ENCODE results near the gene PPP4R1.
"Not testable (repeated sequence)": the region's sequence is repeated elsewhere in the genome, so short reads cannot be mapped to it uniquely, and the experiment has no call there.

Gene PPP4R1

DNA sequence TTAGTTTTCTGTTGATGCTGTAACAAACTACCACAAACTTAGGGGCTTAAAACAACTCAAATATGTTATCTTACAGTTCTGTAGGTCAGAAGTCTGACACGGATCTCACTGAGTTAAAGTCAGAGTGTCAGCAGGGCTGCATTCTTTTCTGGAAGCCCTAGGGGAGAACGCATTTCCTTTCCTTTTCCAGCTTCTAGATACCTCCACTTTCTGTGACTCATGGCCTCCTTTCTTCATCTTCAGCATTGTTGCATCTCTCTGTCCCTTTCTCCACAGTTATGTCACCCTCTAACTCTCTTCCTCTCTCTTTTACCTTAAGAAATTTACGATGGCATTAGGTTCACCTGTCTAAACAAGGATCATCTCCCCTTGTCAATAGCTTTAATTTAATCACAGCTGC is 13.3 kb upstream of the PPP4R1 start:
- DNase-seq, result no peak

DNA sequence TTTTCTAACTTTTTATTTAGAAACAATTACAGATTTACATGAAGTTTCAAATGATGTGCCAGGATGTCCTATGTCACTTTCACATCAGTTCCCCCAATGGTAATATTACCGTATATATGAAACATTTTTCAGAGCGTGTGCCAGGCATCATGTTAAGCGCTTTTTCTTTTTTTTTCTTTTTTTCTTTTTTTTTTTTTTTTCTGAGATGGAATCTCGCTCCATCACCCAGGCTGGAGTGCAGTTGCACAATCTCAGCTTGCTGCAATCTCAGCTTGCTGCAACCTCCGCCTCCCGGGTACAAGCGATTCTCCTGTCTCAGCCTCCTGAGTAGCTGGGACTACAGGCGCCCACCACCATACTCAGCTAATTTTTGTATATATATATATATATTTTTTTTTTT is 5.6 kb upstream of the PPP4R1 start:
- no peak for DNase-seq

- no peak for DNase-seq
Measured at GRCh38 chr18:9619545-9619944, 5.2 kb upstream of the PPP4R1 start.

GRCh38 chr18:9619056-9619455 is 4.7 kb upstream of the PPP4R1 start:
- no peak for DNase-seq

GRCh38 chr18:9617006-9617542 is 2.7 kb upstream of the PPP4R1 start:
- DNase-seq, result no peak

GRCh38 chr18:9616049-9616448 is 1.7 kb upstream of the PPP4R1 start:
- DNase-seq, result no peak

- DNase-seq, result no peak
Measured at GRCh38 chr18:9615280-9615797, 980 bp upstream of the PPP4R1 start.

DNA sequence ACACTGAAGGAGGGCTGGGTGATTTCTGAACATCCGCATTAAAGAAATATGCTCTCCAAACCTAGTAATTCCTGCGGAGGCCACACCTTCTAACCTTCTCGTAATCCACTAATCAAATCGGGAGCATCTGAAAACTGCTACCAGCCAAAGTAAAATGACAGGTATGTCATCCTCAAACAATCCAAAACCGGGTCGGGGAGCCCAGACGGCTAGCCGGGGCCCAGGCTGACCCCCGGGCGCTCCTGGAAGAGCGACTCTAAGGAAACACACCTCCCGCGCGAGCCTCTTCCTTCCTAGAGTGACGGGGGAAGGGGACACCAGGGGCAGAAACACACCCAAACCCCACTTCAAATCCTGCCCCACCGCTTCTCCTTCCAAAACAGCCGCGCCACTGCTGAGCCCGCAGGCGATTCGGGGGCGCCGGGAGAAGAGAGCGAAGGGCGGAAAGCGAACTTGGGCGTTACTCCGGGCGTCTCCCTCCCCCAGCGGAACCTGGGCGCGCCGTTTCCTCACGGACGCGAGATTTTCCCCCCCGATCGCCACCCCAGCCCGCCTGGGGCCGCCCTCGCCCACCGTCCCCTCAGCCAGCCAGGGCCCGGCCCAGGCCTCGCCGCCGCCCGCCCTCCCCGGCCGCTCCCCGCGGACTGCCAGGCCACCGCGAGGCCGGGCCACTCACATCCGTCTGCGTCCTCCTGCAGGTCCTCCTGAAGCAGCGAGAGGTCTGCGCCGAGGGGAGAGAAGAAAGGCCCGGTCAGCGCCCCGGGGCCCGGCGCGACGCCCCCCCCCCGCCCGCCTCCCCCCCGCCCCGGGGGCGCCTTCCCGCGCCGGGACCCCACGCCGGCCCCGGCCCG is 584 bp downstream of the PPP4R1 start:
- peak; percentile 56 for DNase-seq

- no peak for DNase-seq
Measured at GRCh38 chr18:9612977-9613376, 1.4 kb downstream of the PPP4R1 start.

DNA sequence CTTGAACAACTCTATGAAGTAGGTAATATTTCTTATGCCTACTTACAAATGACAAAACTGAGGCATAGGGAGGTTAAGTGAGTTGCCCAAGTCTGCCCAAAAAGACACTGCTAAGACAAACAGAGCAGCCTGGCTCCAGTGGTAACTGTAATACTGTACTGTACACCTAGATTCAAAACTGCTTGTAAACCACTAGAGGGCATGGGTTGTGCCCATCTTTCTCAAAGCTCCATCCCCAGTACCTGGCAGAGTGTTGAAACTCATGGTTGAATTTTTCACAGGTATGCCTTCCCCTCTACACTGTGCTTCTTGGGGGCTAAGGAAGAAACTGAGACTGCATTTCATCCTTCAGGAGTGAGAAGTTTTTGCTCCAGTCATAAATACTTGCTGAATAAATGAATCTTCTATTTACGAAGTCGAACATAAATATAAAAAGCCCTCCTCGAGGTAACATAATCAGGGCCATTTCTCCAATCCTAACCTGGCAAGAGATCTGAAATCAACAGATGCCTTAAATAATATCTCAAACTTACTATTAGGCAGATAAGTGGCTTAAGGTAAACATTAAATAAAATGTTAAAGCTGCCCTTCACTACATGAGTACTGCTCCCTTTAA is 2.0 kb downstream of the PPP4R1 start:
- no peak for DNase-seq

DNA sequence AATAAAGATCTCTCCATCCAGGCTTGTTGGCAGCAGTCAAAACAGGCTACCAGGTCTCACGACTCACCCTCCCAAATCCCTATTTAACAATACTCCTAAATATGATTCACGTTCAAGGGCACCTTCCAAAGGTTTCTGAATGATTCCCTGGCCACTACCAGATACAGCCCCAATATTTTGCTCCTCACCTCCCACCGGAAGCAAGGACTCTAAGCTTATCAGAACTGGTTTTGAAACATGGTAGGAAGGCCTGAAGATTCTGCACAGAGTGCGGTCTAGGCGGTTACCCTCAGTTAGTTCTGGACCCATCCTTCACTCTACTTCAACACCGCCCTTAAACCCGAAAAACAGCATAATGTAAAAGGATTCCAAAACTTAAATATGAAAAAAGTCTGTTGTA is 5.2 kb downstream of the PPP4R1 start:
- no peak for DNase-seq

GRCh38 chr18:9608728-9609127 is 5.6 kb downstream of the PPP4R1 start:
- DNase-seq, result no peak

DNA sequence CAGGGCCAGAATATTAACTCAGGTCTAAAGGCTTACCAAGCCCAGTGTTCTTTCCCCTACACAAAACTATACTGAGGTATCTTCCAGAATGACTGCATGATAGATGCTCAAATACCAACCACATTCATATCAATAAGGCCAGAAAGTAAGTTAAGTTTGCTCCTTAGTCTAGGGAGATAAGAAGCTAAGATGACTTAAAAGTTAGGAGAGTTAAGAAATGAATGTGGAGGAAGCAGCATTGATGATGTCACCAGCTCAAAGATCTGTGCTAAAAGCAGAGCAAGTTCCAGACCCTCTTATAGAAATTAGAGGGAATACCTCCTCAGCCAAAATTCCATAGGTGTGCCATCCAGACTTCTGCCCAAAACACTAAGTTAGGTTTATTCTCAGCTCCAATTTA is 6.1 kb downstream of the PPP4R1 start:
- no peak for DNase-seq

DNA sequence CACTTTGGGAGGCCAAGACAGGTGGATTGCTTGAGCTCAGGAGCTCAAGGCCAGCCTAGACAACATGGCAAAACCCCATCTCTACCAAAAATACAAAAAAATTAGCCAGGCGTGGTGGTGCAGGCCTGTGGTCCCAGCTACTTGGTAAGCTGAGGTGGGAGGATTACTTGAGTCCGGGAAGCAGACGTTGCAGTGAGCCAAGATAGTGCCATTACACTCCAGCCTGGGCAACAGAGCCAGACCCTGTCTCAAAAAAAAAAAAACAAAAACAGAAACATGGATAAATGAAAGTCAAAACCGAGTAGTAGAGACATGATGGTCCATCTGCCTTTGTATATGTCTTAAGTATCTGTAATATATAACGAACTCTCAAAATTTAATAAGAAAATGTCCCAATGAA is 7.2 kb downstream of the PPP4R1 start:
- not testable (repeated sequence) for DNase-seq

GRCh38 chr18:9606039-9606438 is 8.3 kb downstream of the PPP4R1 start:
- DNase-seq, result no peak

DNA sequence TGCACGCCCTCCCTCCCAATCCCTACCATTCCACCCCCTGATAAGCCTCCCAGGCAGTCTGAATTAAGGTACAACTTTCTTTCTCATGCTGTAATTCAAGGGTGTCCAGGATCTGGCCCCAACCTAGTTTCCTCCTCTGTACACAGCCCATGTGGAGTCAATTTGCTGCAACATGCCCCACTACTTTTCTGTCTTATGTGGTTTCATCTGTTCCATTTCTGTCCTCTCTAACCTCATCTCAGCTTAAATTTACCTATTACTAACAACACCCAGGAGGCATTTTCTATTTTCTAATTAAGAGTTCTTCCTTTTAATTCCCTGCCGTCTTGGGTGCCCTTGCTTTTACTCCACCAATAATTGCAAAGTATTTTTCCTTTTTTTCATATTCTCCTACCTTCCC is 10.0 kb downstream of the PPP4R1 start:
- no peak for DNase-seq

GRCh38 chr18:9599328-9599727 is 15.0 kb downstream of the PPP4R1 start:
- DNase-seq, result no peak

- DNase-seq, result no peak
Measured at GRCh38 chr18:9597609-9598008, 16.8 kb downstream of the PPP4R1 start.

GRCh38 chr18:9596843-9597526 is 17.4 kb downstream of the PPP4R1 start:
- DNase-seq, result no peak

DNA sequence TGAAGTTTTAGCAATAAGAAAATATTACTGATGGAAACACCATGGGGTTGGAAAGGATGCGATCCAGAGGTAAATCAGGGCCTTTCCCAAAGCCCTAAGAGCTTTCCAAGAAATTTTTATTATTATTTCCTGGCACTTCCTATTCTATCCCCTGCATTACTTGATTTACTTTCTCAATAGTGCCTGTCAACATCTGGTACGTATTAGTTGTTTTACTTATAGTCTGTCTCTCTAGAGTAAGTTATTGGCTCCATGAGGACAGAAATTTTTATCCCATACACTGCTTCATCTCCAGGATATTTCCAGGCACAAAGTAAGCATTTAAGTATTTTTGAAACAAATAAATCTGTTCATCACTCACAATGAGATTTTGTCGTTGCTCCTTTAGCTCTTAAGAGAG is 18.1 kb downstream of the PPP4R1 start:
- DNase-seq, result no peak

- DNase-seq, result no peak
Measured at GRCh38 chr18:9594823-9595596, 19.3 kb downstream of the PPP4R1 start.

DNA sequence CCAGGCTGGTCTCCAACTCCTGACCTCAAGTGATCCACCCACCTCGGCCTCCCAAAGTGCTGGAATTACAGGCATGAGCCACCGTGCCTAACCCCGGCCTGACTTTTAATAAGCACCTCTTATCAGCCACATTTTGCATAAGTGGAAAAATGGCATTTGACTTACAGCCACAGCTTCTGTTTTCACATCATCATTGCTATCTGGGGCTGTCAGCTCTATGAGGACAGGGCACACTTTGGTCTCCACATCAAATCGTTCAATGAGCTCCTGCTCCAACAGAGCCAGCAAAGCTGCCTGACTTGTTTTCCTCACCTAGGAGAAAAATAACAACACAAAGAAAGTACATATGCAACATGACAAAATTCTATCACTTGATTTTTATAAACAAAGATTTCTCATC is 26.4 kb downstream of the PPP4R1 start:
- DNase-seq, result no peak

DNA sequence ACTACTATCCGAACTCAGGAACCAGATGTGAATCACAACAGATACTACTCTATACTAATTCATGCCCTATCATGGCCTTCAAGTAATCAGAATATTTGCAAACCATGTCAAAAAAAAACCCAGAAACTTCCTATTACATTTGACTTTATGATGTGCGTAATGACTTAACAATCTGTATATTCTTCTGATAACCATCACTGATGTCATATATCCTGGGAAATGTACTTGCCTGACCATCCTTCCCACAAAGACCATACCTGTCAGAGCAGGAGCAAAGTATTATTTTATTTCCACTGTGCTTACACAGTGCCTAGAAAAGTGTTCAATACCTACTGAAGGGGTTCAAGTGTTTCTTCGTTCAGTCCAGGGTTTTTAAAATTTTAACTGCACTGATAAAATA is 27.5 kb downstream of the PPP4R1 start:
- DNase-seq, result no peak
